ENCODE measurements around the gene RCC1.
"Not testable (repeated sequence)": the region's sequence is repeated elsewhere in the genome, so short reads cannot be mapped to it uniquely, and the experiment has no call there.

GRCh38 chr1:28522537-28522936 lies 16.7 kb downstream of the RCC1 start:
- not testable (repeated sequence) for TF ChIP-seq NR2C2 (CRISPR knock-in tag; IDR thresholded peaks at IDR 0.05); HMGXB4 (CRISPR knock-in tag; IDR thresholded peaks at IDR 0.05); EMX1 (CRISPR knock-in tag; IDR thresholded peaks at IDR 0.05); CTCF (IDR thresholded peaks at IDR 0.05); TEAD4 (CRISPR knock-in tag; IDR thresholded peaks at IDR 0.05); ZNF317 (CRISPR knock-in tag; IDR thresholded peaks at IDR 0.05; ENCODE audit: borderline replicate concordance, low read depth)
